Prostate gland (tissue), 2 donors: ENCODE measurements around the gene FAM50A.

Source experiments
- CTCF ChIP-seq, 4 experiments: fragments of 200-600 bp in 2 of 4; fragments of 450-650 bp in 2 of 4; sonication (generic) in 2 of 4; IDR thresholded peaks; 1 replicate in 3 of 4; 2 replicates in 1 of 4; pipeline ENCODE4 v1.5.1; 2016 to 2019; ENCODE audit warnings: antibody characterized with exemption in 4 of 4, mild to moderate bottlenecking in 2 of 4, moderate library complexity in 2 of 4
- POLR2A ChIP-seq: fragments of 450-650 bp; IDR thresholded peaks from one replicate; pipeline ENCODE4 v1.6.1; 2016; ENCODE audit warnings: antibody characterized with exemption, mild to moderate bottlenecking
- POLR2AphosphoS5 ChIP-seq: sonication (generic); formaldehyde crosslinking; IDR thresholded peaks from one replicate; pipeline ENCODE4 v1.6.1; 2017; ENCODE audit warnings: antibody characterized with exemption

GRCh38 chrX:154430916-154431315, 13.0 kb upstream of the FAM50A start:
- TF ChIP-seq POLR2AphosphoS5 (no peak), CTCF (IDR thresholded peaks at IDR 0.05) (no peak), POLR2A (no peak)
